CD4-positive, alpha-beta T cell treated with Interferon alpha-2 for 1 hour (primary cell): ENCODE results near the gene RNF223.
"Not testable (repeated sequence)": the region's sequence is repeated elsewhere in the genome, so short reads cannot be mapped to it uniquely, and the experiment has no call there.

ENCODE experiments used
- DNase-seq, 2 donors: peaks; one replicate each; pipeline ENCODE4 v3.0.0-alpha.2; 2020 to 2022

The RNF223 gene

GRCh38 chr1:1069711-1070676, 4.1 kb downstream of the RNF223 start:
- DNase-seq = peak in 1 of 2 donors; percentile 6

- DNase-seq = peak; percentile 85 to 92
Observed at GRCh38 chr1:1069056-1069710, 4.9 kb downstream of the RNF223 start.

GRCh38 chr1:1068517-1069055, 5.5 kb downstream of the RNF223 start:
- peak; percentile 74 to 75 for DNase-seq

GRCh38 chr1:1067860-1068516, 6.1 kb downstream of the RNF223 start:
- DNase-seq = no peak

GRCh38 chr1:1067284-1067859, 6.7 kb downstream of the RNF223 start:
- no peak for DNase-seq

- no peak for DNase-seq
Observed at GRCh38 chr1:1066403-1067283, 7.5 kb downstream of the RNF223 start.

- not testable (repeated sequence) for DNase-seq
Observed at GRCh38 chr1:1065940-1066304, 8.2 kb downstream of the RNF223 start.

- no peak for DNase-seq
Observed at GRCh38 chr1:1065265-1065939, 8.7 kb downstream of the RNF223 start.

GRCh38 chr1:1063945-1064831, 9.9 kb downstream of the RNF223 start:
- peak; percentile 77 to 80 for DNase-seq

- DNase-seq = no peak
Observed at GRCh38 chr1:1063261-1063944, 10.7 kb downstream of the RNF223 start.

GRCh38 chr1:1062348-1063163, 11.6 kb downstream of the RNF223 start:
- DNase-seq = no peak

- DNase-seq = no peak
Observed at GRCh38 chr1:1061682-1062345, 12.3 kb downstream of the RNF223 start.

GRCh38 chr1:1060281-1061000, 13.7 kb downstream of the RNF223 start:
- DNase-seq = no peak

GRCh38 chr1:1059494-1060280, 14.4 kb downstream of the RNF223 start:
- DNase-seq = peak; percentile 89 to 92

- DNase-seq = peak in 1 of 2 donors; percentile 16
Observed at GRCh38 chr1:1058921-1059493, 15.1 kb downstream of the RNF223 start.
